PC-3 (cell line): Measurements from ENCODE around the gene BCL11B. TPM values are rescaled to one million over a fixed set of nuclear protein-coding genes. Genes with fewer than 3 reads are reported as not detected.

Experiments used
- ATAC-seq: fragments of 200-7000 bp; cut with Tn5 transposase; 2 replicates; pipeline ENCODE4 v1.9.1; 2020; ENCODE audit warnings: mild to moderate bottlenecking, moderate library complexity
- BruUV-seq: library from RNA; stranded (reverse); fragments of 400-500 nt; replicated peaks from 2 replicates; lab custom pipeline; 2021; lab: Mats Ljungman, UMichigan
- CTCF ChIA-PET: fragments of 300-600 bp; sonication (Branson Sonifier 250); formaldehyde crosslinking; loops from one replicate; lab custom pipeline; 2022; ENCODE audit warnings: antibody characterized with exemption; lab: Charles Lee
- POLR2A ChIA-PET: fragments of 300-600 bp; sonication (Branson Sonifier 250); formaldehyde crosslinking; loops from one replicate; lab custom pipeline; 2022; ENCODE audit warnings: antibody characterized with exemption; ENCODE audit not compliant: unreplicated experiment; lab: Charles Lee
- DNase-seq: peaks from one replicate; pipeline ENCODE4 v3.0.0-alpha.2; 2015
- H2AFZ ChIP-seq: fragments of 300-600 bp; sonication (generic); 2 replicates; pipeline ENCODE4 v1.6.0; 2016; ENCODE audit warnings: antibody characterized with exemption, low read length
- H3F3A ChIP-seq: fragments of 300-600 bp; sonication (generic); one replicate; pipeline ENCODE4 v1.6.0; 2017; ENCODE audit warnings: antibody characterized with exemption, low read length, control low read depth, mild to moderate bottlenecking; ENCODE audit not compliant: unreplicated experiment
- H3K27ac ChIP-seq: fragments of 300-600 bp; sonication (generic); 2 replicates; pipeline ENCODE4 v1.5.1; 2016; ENCODE audit warnings: mild to moderate bottlenecking, low read length
- H3K27me3 ChIP-seq: fragments of 300-600 bp; sonication (generic); 2 replicates; pipeline ENCODE4 v1.6.1; 2016; ENCODE audit warnings: low read length, mixed read lengths
- H3K36me3 ChIP-seq: fragments of 300-600 bp; sonication (generic); 2 replicates; pipeline ENCODE4 v1.6.1; 2016; ENCODE audit warnings: low read depth, mixed run types, low read length, mixed read lengths
- H3K4me1 ChIP-seq: fragments of 300-600 bp; sonication (generic); 2 replicates; pipeline ENCODE4 v1.5.1; 2016; ENCODE audit warnings: low read length; ENCODE audit not compliant: insufficient read depth
- H3K4me2 ChIP-seq: fragments of 300-600 bp; sonication (generic); 2 replicates; pipeline ENCODE4 v1.6.0; 2016; ENCODE audit warnings: low read length
- H3K4me3 ChIP-seq: fragments of 300-600 bp; sonication (generic); 2 replicates; pipeline ENCODE4 v1.5.1; 2016; ENCODE audit warnings: mild to moderate bottlenecking, low read length, mixed read lengths
- H3K79me2 ChIP-seq: fragments of 300-600 bp; sonication (generic); 2 replicates; pipeline ENCODE4 v1.6.1; 2017; ENCODE audit warnings: low read length, mixed read lengths
- H3K9ac ChIP-seq: fragments of 300-600 bp; sonication (generic); 2 replicates; pipeline ENCODE4 v1.6.0; 2016; ENCODE audit warnings: mild to moderate bottlenecking, low read length
- H3K9me2 ChIP-seq: fragments of 300-600 bp; sonication (generic); replicated peaks from 2 replicates; pipeline ENCODE4 v1.6.1; 2016; ENCODE audit warnings: mixed run types, low read length, mixed read lengths
- H3K9me3 ChIP-seq: fragments of 300-600 bp; sonication (generic); 2 replicates; pipeline ENCODE4 v1.6.1; 2016; ENCODE audit warnings: low read length, mixed read lengths
- H4K20me1 ChIP-seq: fragments of 300-600 bp; sonication (generic); 2 replicates; pipeline ENCODE4 v1.6.1; 2016; ENCODE audit warnings: low read length, mixed read lengths
- CTCF ChIP-seq: fragments of 300-600 bp; sonication (generic); conservative IDR thresholded peaks from 2 replicates; pipeline ENCODE4 v1.5.1; 2017; ENCODE audit warnings: antibody characterized with exemption, low read depth, mild to moderate bottlenecking, low read length
- EZH2 ChIP-seq: fragments of 300-600 bp; sonication (generic); IDR thresholded peaks from one replicate; pipeline ENCODE4 v1.6.1; 2017; ENCODE audit warnings: antibody characterized with exemption, mild to moderate bottlenecking, low read length; ENCODE audit not compliant: unreplicated experiment
- EZH2phosphoT487 ChIP-seq: fragments of 300-600 bp; sonication (generic); IDR thresholded peaks from 2 replicates; pipeline ENCODE4 v1.6.1; 2018; ENCODE audit warnings: mild to moderate bottlenecking, antibody characterized with exemption, low read length, borderline replicate concordance
- intact Hi-C: fragments of 100-400 bp; cut with micrococcal nuclease; formaldehyde crosslinking; loops from 2 replicates; pipeline ENCODE4 v1.9.0; 2023
- total RNA-seq: library from RNA; depleted of rRNA; stranded (reverse); fragments of >200 nt; gene quantifications from 2 replicates; pipeline ENCODE4 v1.2.3, GENCODE V29; 2014

BCL11B gene
- total RNA-seq, 1 experiment from 2014 or later = 0.73 TPM

GRCh38 chr14:99268810-99269707 lies 2.9 kb downstream of the BCL11B start:
- no peaks in the 10 kb centered on the region for H3F3A ChIP-seq
- ChIA-PET CTCF (no interaction called here), POLR2A (no interaction called here)
- ATAC-seq = no peak
- no peaks in the 10 kb centered on the region for H3K9me3 ChIP-seq
- H3K9me2 ChIP-seq = no peaks in the 10 kb centered on the region
- H4K20me1 ChIP-seq = no peaks in the 10 kb centered on the region
- TF ChIP-seq EZH2 (no peak), EZH2phosphoT487 (no peak), CTCF (no peak)
- intact Hi-C loops = no loop called here
- BruUV-seq = no TSS peak
- no peaks in the 10 kb centered on the region for H3K36me3 ChIP-seq
- H3K9ac ChIP-seq = no peak overlapping the region
- no peak overlapping the region for H3K27ac ChIP-seq
- peaks cover 5% of the 10 kb centered on the region; the same call in 1 of the 2 replicates for H3K4me1 ChIP-seq
- H3K4me2 ChIP-seq = no peak overlapping the region
- no peaks in the 10 kb centered on the region for H3K79me2 ChIP-seq
- H2AFZ ChIP-seq = no peak overlapping the region
- H3K27me3 ChIP-seq = peaks cover 78% of the 10 kb centered on the region
- H3K4me3 ChIP-seq = no peak overlapping the region
- no peak for DNase-seq

GRCh38 chr14:99267837-99268781 lies 3.9 kb downstream of the BCL11B start:
- ATAC-seq = no peak

GRCh38 chr14:99267381-99267780 lies 4.6 kb downstream of the BCL11B start:
- Histone ChIP-seq H2AFZ (no peak overlapping the region), H3K9me2 (no peaks in the 10 kb centered on the region), H3K4me2 (no peak overlapping the region), H3K4me1 (peaks cover 2% of the 10 kb centered on the region; the same call in 1 of the 2 replicates), H3F3A (no peaks in the 10 kb centered on the region), H3K27me3 (peaks cover 78% of the 10 kb centered on the region), H3K27ac (no peak overlapping the region), H3K36me3 (no peaks in the 10 kb centered on the region), H3K4me3 (no peak overlapping the region), H3K9me3 (no peaks in the 10 kb centered on the region), H4K20me1 (no peaks in the 10 kb centered on the region), H3K9ac (no peak overlapping the region), H3K79me2 (no peaks in the 10 kb centered on the region)
- POLR2A ChIA-PET = no interaction called here
- intact Hi-C loops = no loop called here
- no TSS peak for BruUV-seq
- DNase-seq (no peak), ATAC-seq (no peak)
- CTCF ChIA-PET = no interaction called here
- no peak for TF ChIP-seq EZH2
- TF ChIP-seq EZH2phosphoT487 = no peak
- TF ChIP-seq CTCF = no peak

More at GRCh38 chr14:99267837-99268781, 3.9 kb downstream of the BCL11B start:
- Histone ChIP-seq H3K36me3 (no peaks in the 10 kb centered on the region), H3K4me3 (no peak overlapping the region), H3K4me2 (no peak overlapping the region), H3K9ac (no peak overlapping the region), H3K9me2 (no peaks in the 10 kb centered on the region), H2AFZ (no peak overlapping the region), H3K79me2 (no peaks in the 10 kb centered on the region), H3K27ac (no peak overlapping the region), H3K27me3 (peaks cover 78% of the 10 kb centered on the region), H3K4me1 (peaks cover 4% of the 10 kb centered on the region; the same call in 1 of the 2 replicates), H4K20me1 (no peaks in the 10 kb centered on the region), H3F3A (no peaks in the 10 kb centered on the region), H3K9me3 (no peaks in the 10 kb centered on the region)
- no TSS peak for BruUV-seq
- ChIA-PET CTCF (no interaction called here), POLR2A (no interaction called here)
- TF ChIP-seq EZH2 = no peak
- intact Hi-C loops = no loop called here
- no peak for DNase-seq
